ENCODE measurements around the gene GNAQ.

GRCh38 chr9:77763566-77763965 is 268.0 kb downstream of the GNAQ start:
- TF ChIP-seq REST (IDR thresholded peaks at IDR 0.05; ENCODE audit: unreplicated experiment) (no peak), CTCF (conservative IDR thresholded peaks at IDR 0.05; ENCODE audit: low read depth in 2 of 2) (no peak), EZH2 (IDR thresholded peaks at IDR 0.05; ENCODE audit: low read depth, unreplicated experiment) (no peak), EZH2phosphoT487 (IDR thresholded peaks at IDR 0.05; ENCODE audit: unreplicated experiment) (no peak), ETS1 (IDR thresholded peaks at IDR 0.05) (no peak), CREB1 (CRISPR knock-in tag; IDR thresholded peaks at IDR 0.05; ENCODE audit: low read depth) (no peak), POLR2AphosphoS5 (IDR thresholded peaks at IDR 0.05; ENCODE audit: low read depth) (no peak), JUNB (IDR thresholded peaks at IDR 0.05; ENCODE audit: unreplicated experiment) (no peak)
